Ascending aorta (tissue), 2 donors: ENCODE measurements around the gene LRRC37A. TPM values are rescaled to one million over a fixed set of nuclear protein-coding genes. Genes with fewer than 3 reads are reported as not detected.
"Not testable (repeated sequence)": the region's sequence is repeated elsewhere in the genome, so short reads cannot be mapped to it uniquely, and the experiment has no call there.

ENCODE experiments used
- DNase-seq, 2 donors: peaks; one replicate each; pipeline ENCODE4 v3.0.0-alpha.2; 2019; ENCODE audit warnings: low spot score in 2 of 2
- H3K27ac ChIP-seq, 2 donors: fragments of 200-600 bp; sonication (generic); one replicate each; pipeline ENCODE4 v1.5.1; 2016 to 2017; ENCODE audit warnings: mild to moderate bottlenecking in 1 of 2
- H3K27me3 ChIP-seq: fragments of 200-600 bp; sonication (generic); one replicate; pipeline ENCODE4 v1.5.1; 2017
- H3K36me3 ChIP-seq, 2 donors: fragments of 200-600 bp; sonication (generic); one replicate each; pipeline ENCODE4 v1.5.1; 2016
- H3K4me1 ChIP-seq, 2 donors: fragments of 200-600 bp; sonication (generic); one replicate each; pipeline ENCODE4 v1.5.1; 2016 to 2017; ENCODE audit warnings: mild to moderate bottlenecking in 1 of 2
- H3K4me3 ChIP-seq, 2 donors: fragments of 200-600 bp; sonication (generic); one replicate each; pipeline ENCODE4 v1.5.1; 2016 to 2017; ENCODE audit warnings: mild to moderate bottlenecking in 1 of 2
- H3K9me3 ChIP-seq, 2 donors: fragments of 200-600 bp; sonication (generic); one replicate each; pipeline ENCODE4 v1.5.1; 2016
- intact Hi-C: fragments of 100-400 bp; cut with DNase I; formaldehyde crosslinking; loops from one replicate; pipeline ENCODE4 v1.15.1; 2023
- total RNA-seq: library from RNA; depleted of rRNA; stranded (reverse); fragments of >200 nt; gene quantifications from one replicate; pipeline ENCODE4 v1.1.0, GENCODE V29; 2016

Gene LRRC37A
- total RNA-seq, 1 donor from 2014 or later: not detected

DNA sequence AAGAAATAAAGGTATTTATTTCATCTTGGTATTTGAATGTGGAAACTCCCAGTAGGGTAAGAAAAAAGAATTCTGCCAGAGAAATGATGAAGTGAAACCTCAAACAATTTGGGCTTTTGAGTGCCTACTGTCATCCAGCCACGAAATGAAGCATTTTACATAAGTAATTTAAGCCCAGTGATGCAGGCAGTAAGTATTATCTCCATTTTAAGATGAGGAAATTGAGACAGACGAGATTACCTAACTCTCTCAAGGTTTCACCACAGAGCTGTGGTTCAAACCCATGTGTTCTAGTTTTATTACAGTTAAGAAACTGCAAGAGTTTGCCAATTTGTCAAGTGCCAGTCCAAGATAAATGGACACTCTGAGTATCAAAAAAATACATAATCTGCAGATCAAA, 53.4 kb downstream of the LRRC37A start:
- H3K27me3 ChIP-seq, H3K4me3 ChIP-seq, H3K36me3 ChIP-seq, H3K9me3 ChIP-seq, intact Hi-C loops, DNase-seq, H3K27ac ChIP-seq, H3K4me1 ChIP-seq: not testable (repeated sequence)

DNA sequence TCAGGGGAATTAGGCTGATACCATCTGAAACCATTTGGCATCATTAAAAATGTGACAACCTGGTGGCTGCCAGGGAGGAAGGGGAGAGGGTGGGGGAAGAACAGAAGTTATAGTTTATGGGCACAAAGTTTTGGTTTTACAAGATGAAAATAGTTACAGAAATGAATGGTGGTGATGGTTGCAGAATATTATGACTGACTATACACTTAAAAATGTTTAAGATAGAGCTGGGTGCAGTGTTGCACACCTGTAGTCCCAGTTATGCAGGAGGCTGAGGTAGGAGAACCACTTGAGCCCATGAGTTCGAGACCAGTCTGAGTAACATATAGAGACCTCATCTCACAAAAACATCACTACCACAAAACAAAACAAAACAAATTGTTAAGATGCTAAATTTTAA, 54.1 kb downstream of the LRRC37A start:
- H3K4me1 ChIP-seq, H3K9me3 ChIP-seq, DNase-seq, H3K27ac ChIP-seq, H3K27me3 ChIP-seq, H3K4me3 ChIP-seq, intact Hi-C loops, H3K36me3 ChIP-seq: not testable (repeated sequence)

- H3K4me1 ChIP-seq, H3K27me3 ChIP-seq, intact Hi-C loops, DNase-seq, H3K27ac ChIP-seq, H3K36me3 ChIP-seq, H3K4me3 ChIP-seq, H3K9me3 ChIP-seq: not testable (repeated sequence)
Measured at GRCh38 chr17:46353856-46354255, 58.9 kb downstream of the LRRC37A start.

DNA sequence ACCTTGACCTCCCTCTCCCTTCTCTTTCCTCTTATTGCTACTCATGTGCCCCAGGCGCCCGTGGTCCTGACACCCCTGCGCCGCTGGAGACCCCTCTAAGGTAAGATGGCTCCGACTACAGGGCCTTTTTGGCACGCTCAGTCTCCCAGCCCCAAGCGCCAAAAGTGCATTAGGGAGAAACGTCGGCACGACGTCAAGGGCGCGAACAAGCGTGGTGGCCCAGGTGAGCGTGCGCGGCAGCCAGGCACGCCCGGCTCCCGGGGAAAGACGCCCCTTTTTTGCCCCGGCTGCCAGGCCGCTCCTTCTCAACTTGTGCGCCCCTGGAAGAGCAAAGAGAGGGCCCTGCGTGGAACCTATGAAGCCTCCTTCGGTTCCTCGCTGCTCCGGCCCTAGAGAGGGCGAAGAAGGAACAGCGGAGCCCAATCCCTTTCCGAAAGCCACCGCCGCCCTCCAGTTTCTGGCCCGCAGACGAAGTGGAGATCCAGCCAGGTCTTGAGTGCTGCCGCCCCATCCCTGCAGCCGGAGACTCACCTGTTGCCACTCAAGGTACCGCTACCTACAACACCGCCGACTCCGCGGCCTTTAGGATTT, 66.3 kb downstream of the LRRC37A start:
- H3K4me1 ChIP-seq, H3K9me3 ChIP-seq, H3K36me3 ChIP-seq, H3K27ac ChIP-seq, H3K27me3 ChIP-seq, H3K4me3 ChIP-seq, DNase-seq, intact Hi-C loops: not testable (repeated sequence)

- H3K27ac ChIP-seq, intact Hi-C loops, H3K27me3 ChIP-seq, H3K4me3 ChIP-seq, H3K9me3 ChIP-seq, H3K4me1 ChIP-seq, H3K36me3 ChIP-seq: not testable (repeated sequence)
- DNase-seq: peak; percentile 86 to 98
Measured at GRCh38 chr17:46361755-46362154, 66.8 kb downstream of the LRRC37A start, which contains the start of gene ARL17B. Gene ARL17B, minus strand, starts transcription at chr17:46361766. Its CDS starts 3,369 bp downstream, at chr17:46358397.

GRCh38 chr17:46367520-46367919, 72.6 kb downstream of the LRRC37A start:
- DNase-seq, H3K36me3 ChIP-seq, H3K27me3 ChIP-seq, intact Hi-C loops, H3K4me3 ChIP-seq, H3K4me1 ChIP-seq, H3K9me3 ChIP-seq, H3K27ac ChIP-seq: not testable (repeated sequence)

DNA sequence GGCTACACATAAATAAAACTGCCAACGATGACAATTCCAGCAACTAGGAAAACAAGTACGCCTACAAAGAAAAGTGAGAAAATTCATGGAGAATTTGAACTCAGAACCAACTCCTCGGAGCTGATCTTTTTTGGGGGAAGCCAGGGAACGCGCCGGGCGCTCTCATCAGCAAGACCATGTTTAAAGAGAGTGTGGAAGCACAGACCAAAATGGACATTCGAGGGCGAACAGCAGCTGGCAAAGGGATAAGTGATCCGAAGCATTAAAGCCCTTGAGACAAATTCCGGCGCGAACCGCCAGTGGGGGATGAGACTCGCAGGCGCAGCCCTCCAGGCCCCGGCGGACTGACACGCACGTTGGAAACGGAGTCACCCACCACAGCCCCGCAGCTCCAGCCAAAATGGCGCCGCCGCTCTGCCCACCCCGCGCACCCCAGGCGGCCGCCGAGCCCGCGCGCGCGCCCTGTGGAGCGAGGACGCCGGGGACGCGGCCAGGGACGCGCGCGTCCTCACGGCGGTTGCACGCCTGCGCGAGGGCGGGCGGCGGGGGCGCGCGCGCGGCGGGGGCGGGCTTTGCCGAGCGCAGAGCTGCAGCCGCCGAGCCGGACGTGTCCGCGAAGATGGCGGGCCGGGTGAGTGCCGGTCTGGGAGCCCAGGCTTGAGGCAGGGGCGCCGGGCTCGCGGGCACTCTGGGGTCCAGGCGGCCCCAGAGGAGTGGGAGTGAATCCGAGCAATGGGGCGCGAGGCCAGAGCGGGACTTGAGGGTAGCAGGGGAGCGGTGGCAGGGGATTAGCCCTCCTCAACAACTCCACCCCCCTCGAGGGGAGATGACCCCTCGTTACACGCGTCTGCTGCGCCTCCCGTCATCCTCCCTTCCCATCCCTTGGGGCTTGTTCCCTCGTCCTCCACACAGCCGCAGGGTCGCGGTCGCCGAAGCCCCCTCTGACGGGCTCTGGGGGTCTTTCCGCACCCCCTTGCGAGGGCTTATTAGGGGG, 77.6 kb downstream of the LRRC37A start:
- H3K4me3 ChIP-seq, DNase-seq, H3K36me3 ChIP-seq, intact Hi-C loops, H3K27ac ChIP-seq, H3K27me3 ChIP-seq, H3K4me1 ChIP-seq, H3K9me3 ChIP-seq: not testable (repeated sequence)

- H3K4me1 ChIP-seq, intact Hi-C loops, H3K27me3 ChIP-seq, H3K27ac ChIP-seq, H3K9me3 ChIP-seq, DNase-seq, H3K36me3 ChIP-seq, H3K4me3 ChIP-seq: not testable (repeated sequence)
Measured at GRCh38 chr17:46373418-46373817, 78.5 kb downstream of the LRRC37A start.

DNA sequence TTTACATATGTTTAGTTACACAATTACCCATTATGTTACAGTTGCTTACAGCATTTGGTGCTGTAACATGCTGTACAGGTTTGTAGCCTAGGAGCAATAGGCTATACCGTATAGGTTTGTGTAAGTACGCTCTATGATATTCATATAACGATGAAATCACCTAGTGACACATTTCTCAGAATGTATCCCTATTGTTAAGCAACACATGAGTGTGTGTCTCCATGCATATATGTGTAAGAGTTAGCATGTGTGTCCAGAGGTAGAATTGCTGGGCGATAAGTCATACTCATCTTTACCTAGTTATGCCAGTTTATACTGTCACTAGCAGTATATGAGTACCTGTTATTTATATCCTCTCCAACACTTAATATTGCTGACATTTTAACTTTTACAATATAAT, 88.2 kb downstream of the LRRC37A start:
- H3K4me3 ChIP-seq, H3K9me3 ChIP-seq, DNase-seq, H3K36me3 ChIP-seq, intact Hi-C loops, H3K27me3 ChIP-seq, H3K27ac ChIP-seq, H3K4me1 ChIP-seq: not testable (repeated sequence)

DNA sequence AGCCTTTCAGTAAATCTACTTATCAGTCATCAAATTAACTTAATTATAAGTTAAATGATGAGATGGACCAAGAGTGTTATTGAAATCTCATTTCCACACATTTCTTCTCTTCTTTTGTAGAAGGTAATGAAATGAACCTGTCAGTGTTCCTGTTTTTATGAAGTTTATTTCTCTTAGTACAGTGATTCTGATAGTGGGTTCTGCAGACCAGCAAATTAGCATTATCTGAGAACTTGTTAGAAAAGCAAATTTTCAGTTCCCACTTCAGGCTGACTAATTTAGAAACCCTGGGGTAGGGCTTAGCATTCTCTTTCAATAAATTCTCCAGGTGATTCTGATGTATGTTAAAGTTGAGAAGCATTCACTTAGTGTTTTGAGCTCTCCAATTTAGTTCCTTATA, 90.6 kb downstream of the LRRC37A start:
- H3K36me3 ChIP-seq, H3K4me3 ChIP-seq, H3K4me1 ChIP-seq, H3K27ac ChIP-seq, intact Hi-C loops, H3K9me3 ChIP-seq, DNase-seq, H3K27me3 ChIP-seq: not testable (repeated sequence)

Other genes starting within 250 kb of the LRRC37A start
- 53.5 TPM for gene KANSL1, start 101.7 kb upstream of the LRRC37A start, total RNA-seq
- not detected for gene ARL17B, start 66.6 kb downstream of the LRRC37A start, total RNA-seq
- 7.7 TPM for gene LRRC37A2, start 217.3 kb downstream of the LRRC37A start, total RNA-seq